H1 (cell line): ENCODE data around the gene PARD3. TPM values are rescaled to one million over a fixed set of nuclear protein-coding genes. Genes with fewer than 3 reads are reported as not detected.

Experiments used
- CTCF ChIA-PET: fragments of 300-600 bp; sonication (Branson Sonifier 250); formaldehyde crosslinking; loops from one replicate; lab custom pipeline; 2021; ENCODE audit not compliant: partially characterized antibody; lab: Charles Lee
- POLR2A ChIA-PET: fragments of 300-600 bp; sonication (Branson Sonifier 250); formaldehyde crosslinking; loops from one replicate; lab custom pipeline; 2021; ENCODE audit warnings: inconsistent platforms; ENCODE audit not compliant: partially characterized antibody; lab: Charles Lee
- DNase-seq, 2 experiments: peaks; one replicate each; pipeline versions ENCODE4 v3.0.0 to v3.0.0-alpha.2; 2010 to 2022; ENCODE audit warnings: low spot score in 2 of 2, low read depth in 1 of 2, mixed read lengths in 1 of 2
- FAIRE-seq: peaks from 2 replicates; lab custom pipeline; 2011; peaks lifted over from hg19 to GRCh38; lab: Jason Lieb, UNC
- H2AFZ ChIP-seq: 2 replicates; pipeline ENCODE4 v1.8.1; 2012; ENCODE audit warnings: low read length, inconsistent platforms
- H2AK5ac ChIP-seq: 2 replicates; pipeline ENCODE4 v1.6.1; 2013; ENCODE audit warnings: low read depth, low read length
- H2BK120ac ChIP-seq: replicated peaks from 2 replicates; pipeline ENCODE3; 2013; ENCODE audit warnings: low read depth, low read length, inconsistent platforms
- H2BK12ac ChIP-seq: 2 replicates; pipeline ENCODE4 v1.6.1; 2013; ENCODE audit warnings: low read depth, low read length
- H2BK15ac ChIP-seq: 2 replicates; pipeline ENCODE4 v1.6.1; 2013; ENCODE audit warnings: low read length
- H2BK20ac ChIP-seq: 2 replicates; pipeline ENCODE4 v1.6.1; 2013; ENCODE audit warnings: low read length
- H2BK5ac ChIP-seq: 2 replicates; pipeline ENCODE4 v1.6.1; 2013; ENCODE audit warnings: low read depth, low read length
- H3K14ac ChIP-seq: 2 replicates; pipeline ENCODE4 v1.6.1; 2013; ENCODE audit warnings: inconsistent platforms; ENCODE audit not compliant: insufficient read length
- H3K18ac ChIP-seq: 2 replicates; pipeline ENCODE4 v1.6.1; 2013; ENCODE audit warnings: low read length; ENCODE audit errors: extremely low read depth
- H3K23ac ChIP-seq: 2 replicates; pipeline ENCODE4 v1.6.1; 2013; ENCODE audit warnings: inconsistent platforms; ENCODE audit not compliant: insufficient read length
- H3K23me2 ChIP-seq: 2 replicates; pipeline ENCODE4 v1.6.1; 2013; ENCODE audit warnings: low read depth, low read length
- H3K27ac ChIP-seq: 2 replicates; pipeline ENCODE4 v1.6.1; 2011; ENCODE audit warnings: low read depth, low read length, inconsistent platforms
- H3K27me3 ChIP-seq, 4 experiments: replicated peaks in 1 of 4; 1 replicate in 1 of 4; 2 replicates in 3 of 4; pipeline versions ENCODE4 v1.6.1 to v1.8.1; 2011 to 2013; ENCODE audit warnings: low read length in 3 of 4, mild to moderate bottlenecking in 3 of 4, inconsistent platforms in 2 of 4, mixed read lengths in 2 of 4, moderate library complexity in 1 of 4; ENCODE audit not compliant: control insufficient read depth in 3 of 4, insufficient read depth in 3 of 4; ENCODE audit errors: extremely low read depth in 1 of 4
- H3K36me3 ChIP-seq, 4 experiments: 2 replicates each; pipeline versions ENCODE4 v1.6.1 to v1.8.1; 2011 to 2013; ENCODE audit warnings: mild to moderate bottlenecking in 4 of 4, low read length in 3 of 4, moderate library complexity in 2 of 4, control low read depth in 1 of 4, inconsistent platforms in 1 of 4; ENCODE audit not compliant: insufficient read depth in 4 of 4, control insufficient read depth in 2 of 4
- H3K4ac ChIP-seq: replicated peaks from 2 replicates; pipeline ENCODE3; 2013; ENCODE audit warnings: low read length, low read depth, mixed read lengths, inconsistent platforms; ENCODE audit not compliant: insufficient read length
- H3K4me1 ChIP-seq, 4 experiments: replicated peaks in 1 of 4; 1 replicate in 1 of 4; 2 replicates in 3 of 4; pipeline versions ENCODE4 v1.6.1 to v1.8.1; 2011 to 2013; ENCODE audit warnings: low read length in 3 of 4, inconsistent platforms in 2 of 4, mixed read lengths in 1 of 4; ENCODE audit not compliant: insufficient read depth in 4 of 4, control insufficient read depth in 3 of 4
- H3K4me2 ChIP-seq, 2 experiments: 2 replicates each; pipeline versions ENCODE4 v1.6.1 to v1.8.1; 2011 to 2013; ENCODE audit warnings: low read depth in 2 of 2, low read length in 2 of 2, control low read depth in 1 of 2, inconsistent platforms in 1 of 2, mild to moderate bottlenecking in 1 of 2; ENCODE audit not compliant: insufficient read depth in 1 of 2
- H3K4me3 ChIP-seq, 4 experiments: fragments of 200-600, 300-600 bp in 1 of 4; sonication (generic), shearing (Covaris generic), sonication (Bioruptor Twin) in 1 of 4; 2 replicates each; pipeline versions ENCODE4 v1.5.1 to v1.8.1; 2011 to 2016; ENCODE audit warnings: low read length in 4 of 4, low read depth in 3 of 4, control low read depth in 2 of 4, inconsistent platforms in 2 of 4, mild to moderate bottlenecking in 2 of 4, mixed read lengths in 1 of 4, moderate library complexity in 1 of 4; ENCODE audit not compliant: insufficient read depth in 2 of 4; ENCODE audit errors: extremely low read depth in 1 of 4
- H3K56ac ChIP-seq: replicated peaks from 2 replicates; pipeline ENCODE3; 2013; ENCODE audit warnings: low read depth, mild to moderate bottlenecking, mixed read lengths, low read length, inconsistent platforms; ENCODE audit not compliant: insufficient read length
- H3K79me1 ChIP-seq: 2 replicates; pipeline ENCODE4 v1.6.1; 2013; ENCODE audit warnings: low read depth, low read length, control low read depth
- H3K79me2 ChIP-seq, 2 experiments: 2 replicates each; pipeline versions ENCODE4 v1.6.1 to v1.8.1; 2012 to 2013; ENCODE audit warnings: low read length in 2 of 2, mild to moderate bottlenecking in 2 of 2, inconsistent platforms in 1 of 2; ENCODE audit not compliant: insufficient read depth in 2 of 2, control insufficient read depth in 1 of 2
- H3K9ac ChIP-seq, 4 experiments: replicated peaks in 1 of 4; 1 replicate in 1 of 4; 2 replicates in 3 of 4; pipeline versions ENCODE4 v1.6.1 to v1.8.1; 2011 to 2013; ENCODE audit warnings: low read depth in 3 of 4, low read length in 3 of 4, control low read depth in 2 of 4, mild to moderate bottlenecking in 2 of 4, moderate library complexity in 2 of 4, inconsistent platforms in 1 of 4; ENCODE audit errors: extremely low read depth in 1 of 4
- H3K9me3 ChIP-seq, 2 experiments: 2 replicates each; pipeline versions ENCODE4 v1.6.1 to v1.8.1; 2012 to 2013; ENCODE audit warnings: mild to moderate bottlenecking in 2 of 2, moderate library complexity in 2 of 2, control low read depth in 1 of 2, inconsistent platforms in 1 of 2, low read depth in 1 of 2, low read length in 1 of 2, mixed read lengths in 1 of 2; ENCODE audit not compliant: insufficient read depth in 2 of 2
- H4K20me1 ChIP-seq, 2 experiments: replicated peaks in 1 of 2; 2 replicates each; pipeline versions ENCODE3 to v1.8.1; 2011 to 2013; ENCODE audit warnings: inconsistent platforms in 2 of 2, low read length in 2 of 2, mild to moderate bottlenecking in 1 of 2; ENCODE audit not compliant: insufficient read depth in 2 of 2, control insufficient read depth in 1 of 2
- H4K5ac ChIP-seq: 2 replicates; pipeline ENCODE4 v1.6.1; 2013; ENCODE audit warnings: low read length, low read depth, mixed read lengths, inconsistent platforms; ENCODE audit not compliant: insufficient read length
- H4K8ac ChIP-seq: 2 replicates; pipeline ENCODE4 v1.8.0; 2013; ENCODE audit warnings: mild to moderate bottlenecking, moderate library complexity, low read length, inconsistent platforms; ENCODE audit not compliant: insufficient read depth; ENCODE audit errors: extremely low read depth
- H4K91ac ChIP-seq: replicated peaks from 2 replicates; pipeline ENCODE3; 2013; ENCODE audit warnings: low read length, mixed read lengths, inconsistent platforms; ENCODE audit not compliant: insufficient read length
- HDAC2 ChIP-seq, 2 experiments: fragments of 300-600 bp in 1 of 2; sonication (generic) in 1 of 2; IDR thresholded peaks; 2 replicates each; pipeline ENCODE4 v1.6.1; 2011 to 2012; ENCODE audit warnings: low read depth in 2 of 2, low read length in 2 of 2, mild to moderate bottlenecking in 2 of 2, moderate library complexity in 2 of 2, borderline replicate concordance in 1 of 2, inconsistent platforms in 1 of 2
- JUND ChIP-seq: IDR thresholded peaks from 2 replicates; pipeline ENCODE4 v1.6.1; 2011; ENCODE audit warnings: mild to moderate bottlenecking, improper control_type of control experiment, low read length
- SP4 ChIP-seq: IDR thresholded peaks from 2 replicates; pipeline ENCODE4 v1.6.1; 2012; ENCODE audit warnings: low read length, inconsistent platforms
- TAF7 ChIP-seq: optimal IDR thresholded peaks from 2 replicates; pipeline ENCODE3; 2011; ENCODE audit warnings: low read depth, mild to moderate bottlenecking, inconsistent platforms, low read length, moderate library complexity, borderline replicate concordance
- TCF12 ChIP-seq: IDR thresholded peaks from 2 replicates; pipeline ENCODE4 v1.6.1; 2011; ENCODE audit warnings: low read depth, mild to moderate bottlenecking, low read length
- WGBS, 2 experiments: shearing (Covaris generic) in 1 of 2; methylation state at CpG; one replicate each; pipeline versions ENCODE4 v1.1.6 to v1.1.7; 2013 to 2015; ENCODE audit warnings: low lambda C conversion rate in 2 of 2, mixed read lengths in 2 of 2, inconsistent platforms in 1 of 2, low coverage in 1 of 2, missing lambda C conversion rate in 1 of 2; ENCODE audit not compliant: insufficient replicate concordance in 2 of 2, insufficient coverage in 1 of 2, insufficient read length in 1 of 2; ENCODE audit errors: extremely low coverage in 1 of 2, missing lambda C conversion rate in 1 of 2; 5-methylcytosine and 5-hydroxymethylcytosine counted together
- polyA plus RNA-seq, 7 experiments: library from polyadenylated mRNA; depleted of rRNA in 3 of 7; stranded (reverse) in 5 of 7; unstranded in 2 of 7; fragments of >200 nt in 5 of 7; fragments of 200-250 nt in 2 of 7; gene quantifications; 1 replicate in 5 of 7; 2 replicates in 1 of 7; 4 replicates in 1 of 7; pipeline versions ENCODE4 v1.2.1 to v1.2.3, GENCODE V29; 2011 to 2013; ENCODE audit warnings: missing spikeins in 2 of 7, mixed read lengths in 2 of 7
- total RNA-seq: library from RNA; stranded (reverse); fragmentation: NEBNext Ultra II Directional; extraction: Animal tissue kit (Norgen Biotek cat#: 25700); gene quantifications from 2 replicates; pipeline ENCODE4 v1.2.1, GENCODE V29; 2021

PARD3 gene
- total and polyA plus RNA-seq, 2 of the 8 experiments (the other 6 are each of a cell fraction or from before 2014, with no cell fraction given) = 19.7 to 49.1 TPM

- H3K27ac ChIP-seq = no peak overlapping the region
- H3K27me3 ChIP-seq = no peaks in the 10 kb centered on the region
- no peak overlapping the region for H2BK15ac ChIP-seq
- ChIA-PET POLR2A (interaction anchor here (0.8 kb wide), 1 partner anchor 17 kb away, joined by 3 read pairs; no protein-coding TSS in a partner anchor), CTCF (interaction anchor here (1.5 kb wide), 1 partner anchor 11 kb away, joined by 5 read pairs; no protein-coding TSS in a partner anchor)
- H3K9me3 ChIP-seq = no peaks in the 10 kb centered on the region
- no peak overlapping the region for H2BK5ac ChIP-seq
- H2BK120ac ChIP-seq = no peak overlapping the region
- no peak overlapping the region for H3K14ac ChIP-seq
- H2BK20ac ChIP-seq = no peak overlapping the region
- peaks cover 0 to 8% (median 5%) of the 10 kb centered on the region in 4 experiments; a peak in 3 of 7 replicates for H3K4me1 ChIP-seq
- H3K36me3 ChIP-seq = no peaks in the 10 kb centered on the region
- no peak overlapping the region for H3K56ac ChIP-seq
- DNase-seq (no peak), FAIRE-seq (no peak)
- no peak overlapping the region for H3K4me3 ChIP-seq
- no peak overlapping the region for H3K23ac ChIP-seq
- no peaks in the 10 kb centered on the region for H3K23me2 ChIP-seq
- no peak overlapping the region for H4K5ac ChIP-seq
- H3K79me2 ChIP-seq = peaks cover 0 to 65% of the 10 kb centered on the region in 2 experiments; a peak in 2 of 4 replicates
- TF ChIP-seq JUND (no peak), SP4 (no peak), HDAC2 (IDR thresholded peaks at IDR 0.05; ENCODE audit: borderline replicate concordance in 1 of 2, low read depth in 2 of 2, low read length in 2 of 2) (no peak), TCF12 (no peak), TAF7 (no peak)
- H3K18ac ChIP-seq = no peak overlapping the region
- H2BK12ac ChIP-seq = no peak overlapping the region
- H4K8ac ChIP-seq = no peak overlapping the region
- no peak overlapping the region for H4K91ac ChIP-seq
- H2AFZ ChIP-seq = no peak overlapping the region
- H4K20me1 ChIP-seq = peaks cover 0 to 3% of the 10 kb centered on the region in 2 experiments
- WGBS, 2 experiments = 81% methylated on average over 6 of the region's 6 CpGs; no CpG with 5 or more reads in 1 of the 2 experiments
- H3K4me2 ChIP-seq = no peak overlapping the region
- no peak overlapping the region for H3K4ac ChIP-seq
- no peak overlapping the region for H2AK5ac ChIP-seq
- H3K9ac ChIP-seq = no peak overlapping the region; a peak in 1 of 7 replicates
- no peaks in the 10 kb centered on the region; the same call in 1 of the 2 replicates for H3K79me1 ChIP-seq
Measured at GRCh38 chr10:34587680-34588019, 227.4 kb downstream of the PARD3 start.
